ENCODE data around the gene PROZ.

DNA sequence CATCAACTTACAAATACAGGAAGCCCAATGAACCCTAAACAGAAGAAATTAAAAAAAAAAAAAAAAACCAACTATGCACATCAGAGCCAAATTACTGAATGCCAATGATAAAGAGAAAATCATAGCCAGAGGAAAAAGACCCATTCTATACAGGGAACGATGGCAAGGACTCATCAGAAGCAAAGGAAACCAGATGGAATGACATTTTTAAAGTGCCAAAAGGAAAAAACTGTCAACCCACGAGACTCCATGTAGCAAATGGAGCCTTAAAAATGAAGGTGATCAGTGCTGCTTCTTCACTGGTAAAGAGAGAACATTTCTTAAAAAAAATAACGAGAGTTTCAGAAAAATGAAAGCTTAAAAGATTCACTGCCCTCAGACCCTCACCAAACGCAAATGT is 31.7 kb downstream of the PROZ start:
- TF ChIP-seq, protein P1, sequence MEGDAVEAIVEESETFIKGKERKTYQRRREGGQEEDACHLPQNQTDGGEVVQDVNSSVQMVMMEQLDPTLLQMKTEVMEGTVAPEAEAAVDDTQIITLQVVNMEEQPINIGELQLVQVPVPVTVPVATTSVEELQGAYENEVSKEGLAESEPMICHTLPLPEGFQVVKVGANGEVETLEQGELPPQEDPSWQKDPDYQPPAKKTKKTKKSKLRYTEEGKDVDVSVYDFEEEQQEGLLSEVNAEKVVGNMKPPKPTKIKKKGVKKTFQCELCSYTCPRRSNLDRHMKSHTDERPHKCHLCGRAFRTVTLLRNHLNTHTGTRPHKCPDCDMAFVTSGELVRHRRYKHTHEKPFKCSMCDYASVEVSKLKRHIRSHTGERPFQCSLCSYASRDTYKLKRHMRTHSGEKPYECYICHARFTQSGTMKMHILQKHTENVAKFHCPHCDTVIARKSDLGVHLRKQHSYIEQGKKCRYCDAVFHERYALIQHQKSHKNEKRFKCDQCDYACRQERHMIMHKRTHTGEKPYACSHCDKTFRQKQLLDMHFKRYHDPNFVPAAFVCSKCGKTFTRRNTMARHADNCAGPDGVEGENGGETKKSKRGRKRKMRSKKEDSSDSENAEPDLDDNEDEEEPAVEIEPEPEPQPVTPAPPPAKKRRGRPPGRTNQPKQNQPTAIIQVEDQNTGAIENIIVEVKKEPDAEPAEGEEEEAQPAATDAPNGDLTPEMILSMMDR (conservative IDR thresholded peaks at IDR 0.05 in 1 of 2, IDR thresholded peaks at IDR 0.05 in 1 of 2; ENCODE audit: low read depth in 1 of 2, low read length in 2 of 2) = no peak
- no peak for TF ChIP-seq EZH2 (IDR thresholded peaks at IDR 0.05; ENCODE audit: low read length, missing control alignments)
